Uterus (tissue), 2 donors: ENCODE measurements around the gene BMPR1B.

Experiments
- POLR2A ChIP-seq, 2 donors: fragments of 450-650 bp; IDR thresholded peaks; one replicate each; pipeline ENCODE4 v1.6.1; 2016; ENCODE audit warnings: antibody characterized with exemption in 2 of 2, mild to moderate bottlenecking in 1 of 2, moderate library complexity in 1 of 2
- TF ChIP-seq, protein P1 (sequence below), 4 experiments: fragments of 200-600 bp in 2 of 4; fragments of 450-650 bp in 2 of 4; sonication (generic) in 2 of 4; IDR thresholded peaks; one replicate each; pipeline ENCODE4 v1.5.1; 2016 to 2019; ENCODE audit warnings: antibody characterized with exemption in 4 of 4, mild to moderate bottlenecking in 2 of 4, moderate library complexity in 1 of 4

- TF ChIP-seq, protein P1, sequence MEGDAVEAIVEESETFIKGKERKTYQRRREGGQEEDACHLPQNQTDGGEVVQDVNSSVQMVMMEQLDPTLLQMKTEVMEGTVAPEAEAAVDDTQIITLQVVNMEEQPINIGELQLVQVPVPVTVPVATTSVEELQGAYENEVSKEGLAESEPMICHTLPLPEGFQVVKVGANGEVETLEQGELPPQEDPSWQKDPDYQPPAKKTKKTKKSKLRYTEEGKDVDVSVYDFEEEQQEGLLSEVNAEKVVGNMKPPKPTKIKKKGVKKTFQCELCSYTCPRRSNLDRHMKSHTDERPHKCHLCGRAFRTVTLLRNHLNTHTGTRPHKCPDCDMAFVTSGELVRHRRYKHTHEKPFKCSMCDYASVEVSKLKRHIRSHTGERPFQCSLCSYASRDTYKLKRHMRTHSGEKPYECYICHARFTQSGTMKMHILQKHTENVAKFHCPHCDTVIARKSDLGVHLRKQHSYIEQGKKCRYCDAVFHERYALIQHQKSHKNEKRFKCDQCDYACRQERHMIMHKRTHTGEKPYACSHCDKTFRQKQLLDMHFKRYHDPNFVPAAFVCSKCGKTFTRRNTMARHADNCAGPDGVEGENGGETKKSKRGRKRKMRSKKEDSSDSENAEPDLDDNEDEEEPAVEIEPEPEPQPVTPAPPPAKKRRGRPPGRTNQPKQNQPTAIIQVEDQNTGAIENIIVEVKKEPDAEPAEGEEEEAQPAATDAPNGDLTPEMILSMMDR (IDR thresholded peaks at IDR 0.05) = no peak
- TF ChIP-seq POLR2A (IDR thresholded peaks at IDR 0.05) = no peak
Observed at GRCh38 chr4:94936854-94937253, 179.1 kb downstream of the BMPR1B start.
